ENCODE data around the gene STK32B.

Gene STK32B

DNA sequence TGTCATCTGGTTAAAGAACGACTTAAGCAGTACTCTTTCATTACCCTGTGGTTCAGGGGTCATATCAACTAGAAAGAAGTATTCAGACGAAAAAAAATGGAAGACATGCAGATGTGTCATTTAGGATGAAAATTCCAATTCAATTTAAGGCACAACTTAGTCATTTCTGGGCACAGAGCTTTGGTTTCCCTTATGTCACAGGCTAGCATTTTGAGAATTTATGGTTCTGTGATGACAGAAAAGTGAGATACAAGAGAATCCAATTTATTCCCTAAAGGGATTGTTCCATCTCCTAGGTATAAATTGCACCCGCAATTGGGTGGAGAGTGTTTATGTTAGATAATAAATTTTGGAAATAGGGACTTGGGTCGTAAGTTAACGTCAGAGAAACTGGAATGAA lies 306.6 kb downstream of the STK32B start:
- H2BK12ac ChIP-seq (ENCODE audit: low read length): no peak overlapping the region
- WGBS (ENCODE audit: extremely low coverage, insufficient coverage, insufficient read length): 100% methylated on average over 2 of the region's 5 CpGs
- H3K4me2 ChIP-seq (ENCODE audit: low read length): no peak overlapping the region
- no peak overlapping the region for H3K14ac ChIP-seq (ENCODE audit: low read length)
- H3K9me3 ChIP-seq (ENCODE audit: insufficient read depth, low read depth, low read length): no peaks in the 10 kb centered on the region
- no peak overlapping the region for H4K12ac ChIP-seq (ENCODE audit: low read depth, low read length)
- no peak for DNase-seq
- H3K36me3 ChIP-seq (ENCODE audit: control insufficient read depth in 1 of 2, insufficient read depth in 2 of 2, low read length in 2 of 2): no peaks in the 10 kb centered on the region
- no peak overlapping the region for H4K91ac ChIP-seq (ENCODE audit: low read depth, low read length)
- no peaks in the 10 kb centered on the region for H3K79me2 ChIP-seq (ENCODE audit: control insufficient read depth, insufficient read depth, low read length, poor library complexity)
- no peaks in the 10 kb centered on the region for H3K4me1 ChIP-seq (ENCODE audit: control insufficient read depth in 1 of 2, insufficient read depth in 2 of 2, low read length in 2 of 2)
- no peaks in the 10 kb centered on the region for H3K79me1 ChIP-seq (ENCODE audit: low read length)
- H2AK5ac ChIP-seq (ENCODE audit: low read length): no peak overlapping the region
- H3K4me3 ChIP-seq (ENCODE audit: low read depth, low read length): no peak overlapping the region
- H3K27me3 ChIP-seq (ENCODE audit: insufficient read depth, low read length): no peaks in the 10 kb centered on the region
- no peak overlapping the region for H2AFZ ChIP-seq (ENCODE audit: insufficient read depth, low read length, poor library complexity)
- no peak overlapping the region for H3K4ac ChIP-seq (ENCODE audit: low read depth, low read length)
- no peak overlapping the region for H3K23ac ChIP-seq (ENCODE audit: low read length)
- no peak overlapping the region for H2BK120ac ChIP-seq (ENCODE audit: insufficient read depth, low read length, poor library complexity)
- no peak overlapping the region for H4K8ac ChIP-seq (ENCODE audit: low read depth, low read length)
- H3K9ac ChIP-seq (ENCODE audit: low read length): no peak overlapping the region
- no peak overlapping the region for H2BK5ac ChIP-seq (ENCODE audit: low read depth, low read length, poor library complexity)
- no peak overlapping the region for H3K18ac ChIP-seq (ENCODE audit: low read length)
- no peak overlapping the region for H3K27ac ChIP-seq (ENCODE audit: low read depth, low read length)

- Histone ChIP-seq H3K27me3 (ENCODE audit: insufficient read depth, low read length) (no peaks in the 10 kb centered on the region), H3K9me3 (ENCODE audit: insufficient read depth, low read depth, low read length) (no peaks in the 10 kb centered on the region), H2AFZ (ENCODE audit: insufficient read depth, low read length, poor library complexity) (no peak overlapping the region), H4K91ac (ENCODE audit: low read depth, low read length) (no peak overlapping the region), H3K36me3 (ENCODE audit: control insufficient read depth in 1 of 2, insufficient read depth in 2 of 2, low read length in 2 of 2) (no peaks in the 10 kb centered on the region), H2BK120ac (ENCODE audit: insufficient read depth, low read length, poor library complexity) (no peak overlapping the region), H4K8ac (ENCODE audit: low read depth, low read length) (no peak overlapping the region), H3K23ac (ENCODE audit: low read length) (no peak overlapping the region), H2BK12ac (ENCODE audit: low read length) (no peak overlapping the region), H3K79me1 (ENCODE audit: low read length) (no peaks in the 10 kb centered on the region), H3K79me2 (ENCODE audit: control insufficient read depth, insufficient read depth, low read length, poor library complexity) (no peaks in the 10 kb centered on the region), H3K4me2 (ENCODE audit: low read length) (no peak overlapping the region), H3K9ac (ENCODE audit: low read length) (no peak overlapping the region), H2BK5ac (ENCODE audit: low read depth, low read length, poor library complexity) (no peak overlapping the region), H3K4me1 (ENCODE audit: control insufficient read depth in 1 of 2, insufficient read depth in 2 of 2, low read length in 2 of 2) (peaks cover 0 to 3% of the 10 kb centered on the region in 2 experiments), H2AK5ac (ENCODE audit: low read length) (no peak overlapping the region), H3K4me3 (ENCODE audit: low read depth, low read length) (no peak overlapping the region), H4K12ac (ENCODE audit: low read depth, low read length) (no peak overlapping the region), H3K14ac (ENCODE audit: low read length) (no peak overlapping the region), H3K18ac (ENCODE audit: low read length) (no peak overlapping the region), H3K4ac (ENCODE audit: low read depth, low read length) (no peak overlapping the region), H3K27ac (ENCODE audit: low read depth, low read length) (no peak overlapping the region)
- peak in 1 of 2 donors; percentile 37 for DNase-seq
- no CpG with 5 or more reads among the region's 5 CpGs for WGBS (ENCODE audit: extremely low coverage, insufficient coverage, insufficient read length)
Observed at GRCh38 chr4:5361968-5362367, 310.7 kb downstream of the STK32B start.

DNA sequence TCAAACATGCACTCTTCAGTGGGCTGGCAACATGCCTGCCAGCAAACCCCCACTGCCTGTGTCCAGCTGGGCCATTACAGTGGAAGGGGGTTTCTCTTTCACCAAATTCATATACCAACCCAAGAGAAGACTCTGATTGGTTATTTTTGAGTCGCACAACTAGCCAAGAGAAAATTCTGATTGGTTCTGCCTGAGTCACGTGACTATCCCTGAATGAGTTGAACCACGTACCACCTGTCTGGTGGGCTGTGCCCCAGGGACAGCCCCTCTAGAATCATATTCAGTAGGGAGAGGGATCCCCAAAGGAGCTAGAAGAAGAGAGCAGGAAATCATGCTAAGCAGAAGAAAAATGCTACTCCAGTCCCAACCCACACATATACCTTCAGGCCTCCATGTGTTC lies 313.1 kb downstream of the STK32B start:
- peaks cover 0 to 3% of the 10 kb centered on the region in 2 experiments for H3K4me1 ChIP-seq (ENCODE audit: control insufficient read depth in 1 of 2, insufficient read depth in 2 of 2, low read length in 2 of 2)
- no peak overlapping the region for H2BK5ac ChIP-seq (ENCODE audit: low read depth, low read length, poor library complexity)
- H3K27me3 ChIP-seq (ENCODE audit: insufficient read depth, low read length): no peaks in the 10 kb centered on the region
- H3K36me3 ChIP-seq (ENCODE audit: control insufficient read depth in 1 of 2, insufficient read depth in 2 of 2, low read length in 2 of 2): no peaks in the 10 kb centered on the region
- no peak overlapping the region for H3K27ac ChIP-seq (ENCODE audit: low read depth, low read length)
- H2AFZ ChIP-seq (ENCODE audit: insufficient read depth, low read length, poor library complexity): no peak overlapping the region
- H3K79me1 ChIP-seq (ENCODE audit: low read length): no peaks in the 10 kb centered on the region
- peaks cover 3% of the 10 kb centered on the region for H3K9me3 ChIP-seq (ENCODE audit: insufficient read depth, low read depth, low read length)
- no peak overlapping the region for H4K91ac ChIP-seq (ENCODE audit: low read depth, low read length)
- no peak overlapping the region for H3K4me2 ChIP-seq (ENCODE audit: low read length)
- H3K79me2 ChIP-seq (ENCODE audit: control insufficient read depth, insufficient read depth, low read length, poor library complexity): no peaks in the 10 kb centered on the region
- DNase-seq: no peak
- H3K9ac ChIP-seq (ENCODE audit: low read length): no peak overlapping the region
- no peak overlapping the region for H2BK120ac ChIP-seq (ENCODE audit: insufficient read depth, low read length, poor library complexity)
- WGBS (ENCODE audit: extremely low coverage, insufficient coverage, insufficient read length): no CpG with 5 or more reads among the region's 3 CpGs
- H3K4ac ChIP-seq (ENCODE audit: low read depth, low read length): no peak overlapping the region
- H2AK5ac ChIP-seq (ENCODE audit: low read length): no peak overlapping the region
- H3K14ac ChIP-seq (ENCODE audit: low read length): no peak overlapping the region
- no peak overlapping the region for H4K12ac ChIP-seq (ENCODE audit: low read depth, low read length)
- no peak overlapping the region for H3K4me3 ChIP-seq (ENCODE audit: low read depth, low read length)
- no peak overlapping the region for H4K8ac ChIP-seq (ENCODE audit: low read depth, low read length)
- H3K23ac ChIP-seq (ENCODE audit: low read length): no peak overlapping the region
- no peak overlapping the region for H2BK12ac ChIP-seq (ENCODE audit: low read length)
- H3K18ac ChIP-seq (ENCODE audit: low read length): no peak overlapping the region

- Histone ChIP-seq H2AFZ (ENCODE audit: insufficient read depth, low read length, poor library complexity) (no peak overlapping the region), H2BK5ac (ENCODE audit: low read depth, low read length, poor library complexity) (no peak overlapping the region), H3K4ac (ENCODE audit: low read depth, low read length) (no peak overlapping the region), H4K8ac (ENCODE audit: low read depth, low read length) (no peak overlapping the region), H3K27me3 (ENCODE audit: insufficient read depth, low read length) (no peaks in the 10 kb centered on the region), H3K4me3 (ENCODE audit: low read depth, low read length) (no peak overlapping the region), H3K79me2 (ENCODE audit: control insufficient read depth, insufficient read depth, low read length, poor library complexity) (no peaks in the 10 kb centered on the region), H3K9me3 (ENCODE audit: insufficient read depth, low read depth, low read length) (peaks cover 3% of the 10 kb centered on the region), H3K14ac (ENCODE audit: low read length) (no peak overlapping the region), H3K4me2 (ENCODE audit: low read length) (no peak overlapping the region), H3K9ac (ENCODE audit: low read length) (no peak overlapping the region), H3K18ac (ENCODE audit: low read length) (no peak overlapping the region), H3K4me1 (ENCODE audit: control insufficient read depth in 1 of 2, insufficient read depth in 2 of 2, low read length in 2 of 2) (peaks cover 0 to 3% of the 10 kb centered on the region in 2 experiments), H4K91ac (ENCODE audit: low read depth, low read length) (no peak overlapping the region), H2BK12ac (ENCODE audit: low read length) (no peak overlapping the region), H3K23ac (ENCODE audit: low read length) (no peak overlapping the region), H3K79me1 (ENCODE audit: low read length) (no peaks in the 10 kb centered on the region), H3K36me3 (ENCODE audit: control insufficient read depth in 1 of 2, insufficient read depth in 2 of 2, low read length in 2 of 2) (no peaks in the 10 kb centered on the region), H3K27ac (ENCODE audit: low read depth, low read length) (no peak overlapping the region), H2AK5ac (ENCODE audit: low read length) (no peak overlapping the region), H2BK120ac (ENCODE audit: insufficient read depth, low read length, poor library complexity) (no peak overlapping the region), H4K12ac (ENCODE audit: low read depth, low read length) (no peak overlapping the region)
- peak; percentile 68 to 83 for DNase-seq
- no CpG with 5 or more reads among the region's 12 CpGs for WGBS (ENCODE audit: extremely low coverage, insufficient coverage, insufficient read length)
Observed at GRCh38 chr4:5365071-5366008, 314.1 kb downstream of the STK32B start.
